ENCODE results near the gene MALL.
"Not testable (repeated sequence)": the region's sequence is repeated elsewhere in the genome, so short reads cannot be mapped to it uniquely, and the experiment has no call there.

Gene MALL

GRCh38 chr2:110121052-110121334 is 5.4 kb upstream of the MALL start:
- no peak for DNase-seq (ENCODE audit: low read depth in 2 of 2, low spot score in 1 of 2)

DNA sequence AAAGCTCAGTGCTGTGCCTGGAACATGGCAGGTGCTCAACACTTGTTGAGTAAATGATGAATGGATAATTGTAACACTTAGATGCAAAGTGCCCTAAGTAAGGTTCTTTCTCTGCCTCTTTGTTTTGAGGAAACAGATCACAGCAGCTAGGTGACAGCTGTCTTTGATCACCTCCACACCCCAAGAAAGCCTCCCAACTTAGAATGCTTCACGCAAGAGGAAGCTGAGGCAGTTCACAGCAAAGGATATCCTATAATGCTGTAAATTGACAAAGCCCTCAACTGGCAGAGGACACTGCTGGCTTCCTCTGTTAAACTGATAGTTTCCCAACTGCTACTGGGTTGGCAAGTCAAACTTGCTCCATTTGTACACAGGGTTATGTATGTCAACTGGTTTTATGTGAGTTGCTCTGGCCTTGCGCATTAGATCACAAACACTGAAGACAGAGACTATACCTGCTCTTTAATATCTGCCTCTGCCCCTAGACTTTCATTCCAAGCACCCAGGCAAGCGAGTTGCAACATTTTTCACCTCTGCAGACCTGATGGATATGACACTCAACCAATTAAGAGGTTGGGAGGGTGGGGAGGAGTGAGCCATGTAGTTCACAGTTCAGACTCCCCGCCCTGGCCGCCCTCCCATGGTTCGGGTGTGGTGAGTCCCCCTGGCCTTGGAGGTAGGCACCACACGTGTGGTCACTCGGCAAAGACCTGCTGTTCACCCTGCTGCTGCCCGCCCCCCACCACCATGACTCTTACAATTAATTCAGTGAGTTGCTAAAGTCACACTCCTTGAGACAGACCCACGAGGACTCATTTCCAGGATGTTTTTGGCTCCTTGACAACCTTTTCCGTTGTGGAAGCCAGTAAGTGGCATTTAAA is 4.8 kb upstream of the MALL start:
- no peak for DNase-seq (ENCODE audit: low read depth in 2 of 2, low spot score in 1 of 2)

GRCh38 chr2:110116033-110116710 is 550 bp upstream of the MALL start:
- DNase-seq (ENCODE audit: low read depth in 2 of 2, low spot score in 1 of 2), result no peak

GRCh38 chr2:110114831-110115255 is 779 bp downstream of the MALL start:
- no peak for DNase-seq (ENCODE audit: low read depth in 2 of 2, low spot score in 1 of 2)

GRCh38 chr2:110113961-110114591 is 1.5 kb downstream of the MALL start:
- no peak for DNase-seq (ENCODE audit: low read depth in 2 of 2, low spot score in 1 of 2)

DNA sequence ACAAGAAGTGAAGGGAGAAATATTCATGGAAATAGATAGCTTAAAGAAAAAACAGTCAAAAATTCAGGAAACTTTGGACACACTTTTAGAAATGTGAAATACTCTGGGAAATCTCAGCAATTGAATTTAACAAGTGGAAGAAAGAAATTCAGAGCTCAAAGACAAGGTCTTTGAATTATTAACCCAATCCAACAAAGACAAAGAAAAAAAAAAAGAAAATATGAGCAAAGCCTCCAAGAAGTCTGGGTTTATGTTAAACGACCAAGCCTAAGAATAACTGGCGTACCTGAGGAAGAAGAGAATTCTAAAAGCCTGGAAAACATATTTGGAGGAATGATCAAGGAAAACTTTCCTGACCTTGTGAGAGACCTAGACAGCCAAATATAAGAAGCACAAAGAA is 7.3 kb downstream of the MALL start:
- not testable (repeated sequence) for DNase-seq (ENCODE audit: low read depth in 2 of 2, low spot score in 1 of 2)

- no peak for DNase-seq (ENCODE audit: low read depth in 2 of 2, low spot score in 1 of 2)
Measured at GRCh38 chr2:110107092-110108079, 8.2 kb downstream of the MALL start.

GRCh38 chr2:110106642-110107041 is 9.0 kb downstream of the MALL start:
- no peak for DNase-seq (ENCODE audit: low read depth in 2 of 2, low spot score in 1 of 2)

DNA sequence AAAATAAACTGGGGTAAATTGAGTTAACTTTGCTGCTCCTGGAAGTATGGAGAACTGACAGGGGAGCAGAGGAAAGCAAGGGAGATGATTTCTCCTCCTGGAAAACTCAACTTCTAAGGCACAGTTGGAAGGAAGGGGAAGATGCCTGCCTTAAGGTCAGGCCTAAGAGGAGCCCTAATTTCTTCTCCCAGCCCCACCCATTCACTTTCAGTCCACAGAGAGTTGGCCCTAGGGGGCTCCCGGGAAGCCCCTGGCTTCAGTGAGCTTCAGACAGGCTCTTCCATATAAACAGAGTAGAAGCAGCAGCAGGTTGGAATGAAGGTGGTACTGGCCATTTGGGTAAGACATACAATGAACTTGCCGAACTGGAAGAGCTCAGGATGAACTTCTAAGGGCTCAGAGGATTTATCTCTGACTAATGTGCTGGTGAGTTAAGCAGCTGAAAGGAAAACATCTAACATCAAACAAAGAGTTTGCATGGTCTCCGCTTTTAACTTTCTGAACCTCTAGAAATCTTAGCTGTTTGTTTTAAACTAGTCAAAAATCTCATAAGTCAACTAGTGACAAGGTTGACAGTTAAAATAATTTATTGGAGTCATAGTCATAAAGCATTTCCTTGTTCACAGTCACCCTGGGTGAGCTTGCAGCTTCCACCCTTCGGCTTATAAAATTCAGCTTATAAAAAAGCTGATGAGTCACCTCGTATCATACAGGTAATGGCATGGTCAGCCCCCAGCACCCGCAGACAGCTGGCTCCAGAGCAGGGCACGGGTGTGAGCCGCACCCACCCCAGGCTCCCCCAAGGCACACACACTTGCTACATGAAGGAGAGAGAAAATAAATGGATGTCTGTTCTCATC is 9.8 kb downstream of the MALL start:
- DNase-seq (ENCODE audit: low read depth in 2 of 2, low spot score in 1 of 2), result no peak

GRCh38 chr2:110105183-110105582 is 10.4 kb downstream of the MALL start:
- no peak for DNase-seq (ENCODE audit: low read depth in 2 of 2, low spot score in 1 of 2)

- DNase-seq (ENCODE audit: low read depth in 2 of 2, low spot score in 1 of 2), result no peak
Measured at GRCh38 chr2:110104025-110104771, 11.4 kb downstream of the MALL start.

- DNase-seq (ENCODE audit: low read depth in 2 of 2, low spot score in 1 of 2), result no peak
Measured at GRCh38 chr2:110103061-110103961, 12.3 kb downstream of the MALL start.

DNA sequence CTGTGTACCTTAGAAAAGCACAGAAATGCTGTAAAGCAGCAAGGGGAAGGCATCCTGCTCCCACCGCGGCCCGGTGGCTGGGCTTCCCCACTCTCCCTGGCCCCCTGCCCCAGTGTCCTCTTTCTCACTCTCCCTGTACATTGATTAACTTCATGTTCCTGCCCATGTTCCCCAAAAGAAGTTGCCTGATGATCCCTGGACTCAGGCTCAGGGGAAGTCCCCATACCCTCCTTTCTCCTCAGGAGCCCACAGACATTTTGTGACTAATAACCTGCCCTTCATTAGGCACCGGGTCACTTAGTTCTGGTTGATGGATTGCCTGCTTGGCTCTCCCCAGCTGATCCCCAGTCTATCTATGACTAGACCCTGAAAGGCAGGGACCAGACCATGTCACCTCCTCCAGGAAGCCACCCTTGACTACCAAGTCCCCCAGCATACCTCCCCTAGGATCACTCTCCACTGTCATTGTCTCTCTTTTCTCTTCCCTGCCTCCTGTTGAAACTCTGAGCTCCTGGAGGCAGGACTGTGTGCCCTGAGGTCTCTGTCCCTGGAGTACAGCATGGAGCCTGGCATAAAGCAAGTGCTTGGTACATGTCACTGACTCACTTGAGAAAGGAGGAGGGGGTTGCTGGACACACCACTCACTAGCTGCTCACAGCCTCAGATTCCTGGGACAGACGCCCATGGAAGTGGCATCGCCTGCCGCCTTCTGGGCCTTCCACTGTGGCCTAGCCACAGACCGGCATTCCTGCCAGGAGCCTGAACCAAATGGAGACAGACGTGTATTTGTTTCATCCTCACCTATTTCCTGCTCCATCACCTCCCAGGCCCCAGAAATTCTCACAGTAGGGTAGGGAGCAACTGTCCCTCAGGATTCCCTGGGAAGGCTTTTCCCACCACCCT is 13.5 kb downstream of the MALL start:
- DNase-seq (ENCODE audit: low read depth in 2 of 2, low spot score in 1 of 2), result no peak

DNA sequence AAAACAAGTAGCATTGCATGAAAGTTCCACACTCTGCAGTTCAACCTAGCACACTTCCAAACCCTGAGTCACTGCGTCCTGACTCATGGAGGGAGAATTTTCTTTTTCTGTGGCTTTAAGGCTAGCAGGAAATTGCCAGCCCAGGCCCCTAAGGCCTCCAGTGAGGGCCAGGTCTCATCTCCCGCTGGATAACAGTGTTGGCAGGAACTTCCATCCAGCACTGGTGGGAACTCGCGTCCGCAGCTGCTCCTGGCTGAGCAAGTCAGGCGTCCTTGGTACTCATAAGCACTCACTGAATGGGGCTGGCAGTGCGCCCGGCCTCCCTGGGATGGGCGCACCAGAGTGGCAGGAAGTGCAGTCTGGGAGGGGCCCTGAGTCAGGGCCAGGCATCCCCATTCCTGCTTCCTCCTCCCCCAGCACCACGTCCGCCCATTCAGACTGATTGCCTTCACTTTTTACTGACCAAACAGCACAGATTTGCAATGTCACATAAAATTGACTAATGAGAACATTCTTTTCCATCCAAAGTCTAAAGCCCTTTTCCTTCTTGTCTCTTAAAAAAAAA is 14.3 kb downstream of the MALL start:
- DNase-seq (ENCODE audit: low read depth in 2 of 2, low spot score in 1 of 2), result no peak

- DNase-seq (ENCODE audit: low read depth in 2 of 2, low spot score in 1 of 2), result not testable (repeated sequence)
Measured at GRCh38 chr2:110100880-110101279, 14.7 kb downstream of the MALL start.

- no peak for DNase-seq (ENCODE audit: low read depth in 2 of 2, low spot score in 1 of 2)
Measured at GRCh38 chr2:110100480-110100879, 15.1 kb downstream of the MALL start.

Data from stimulated activated CD8-positive, alpha-beta memory T cell treated with anti-CD3 and anti-CD28 coated beads, Interleukin-4, amount 100 ng/mL, for 4 hours (primary cell).